ENCODE data around the gene VAT1L.

- TF ChIP-seq POLR2AphosphoS5 (IDR thresholded peaks at IDR 0.05) (no peak), CTCF (IDR thresholded peaks at IDR 0.05 in 8 of 11, conservative IDR thresholded peaks at IDR 0.05 in 3 of 11) (no peak)
Observed at GRCh38 chr16:77825196-77825595, 36.8 kb downstream of the VAT1L start.

Measured in spleen (tissue), 7 donors.